IPS-15b (cell line): ENCODE results near the gene GIPC1.

Experiments
- H3K27me3 ChIP-seq: one replicate; pipeline ENCODE4 v1.6.1; 2013; ENCODE audit warnings: low read length; ENCODE audit not compliant: control insufficient read depth, insufficient read depth
- H3K36me3 ChIP-seq: one replicate; pipeline ENCODE4 v1.6.1; 2013; ENCODE audit warnings: low read length; ENCODE audit not compliant: control insufficient read depth, insufficient read depth
- H3K4me1 ChIP-seq: one replicate; pipeline ENCODE4 v1.6.1; 2013; ENCODE audit warnings: mild to moderate bottlenecking, low read length; ENCODE audit not compliant: control insufficient read depth, insufficient read depth
- H3K4me3 ChIP-seq: one replicate; pipeline ENCODE4 v1.5.1; 2013; ENCODE audit warnings: low read depth, low read length
- H3K9ac ChIP-seq: one replicate; pipeline ENCODE4 v1.6.1; 2013; ENCODE audit warnings: low read depth, mild to moderate bottlenecking, low read length
- H3K9me3 ChIP-seq: one replicate; pipeline ENCODE4 v1.6.1; 2013; ENCODE audit warnings: mild to moderate bottlenecking, low read length; ENCODE audit not compliant: control insufficient read depth, insufficient read depth

The GIPC1 gene

GRCh38 chr19:14450876-14451275, 45.1 kb downstream of the GIPC1 start:
- Histone ChIP-seq H3K4me1 (no peaks in the 10 kb centered on the region), H3K9ac (no peak overlapping the region), H3K36me3 (peaks cover 25% of the 10 kb centered on the region), H3K27me3 (no peaks in the 10 kb centered on the region), H3K4me3 (no peak overlapping the region), H3K9me3 (no peaks in the 10 kb centered on the region)

GRCh38 chr19:14450168-14450874, 45.6 kb downstream of the GIPC1 start:
- no peaks in the 10 kb centered on the region for H3K4me1 ChIP-seq
- H3K9ac ChIP-seq, result no peak overlapping the region
- no peaks in the 10 kb centered on the region for H3K9me3 ChIP-seq
- peaks cover 25% of the 10 kb centered on the region for H3K36me3 ChIP-seq
- H3K27me3 ChIP-seq, result no peaks in the 10 kb centered on the region
- H3K4me3 ChIP-seq, result no peak overlapping the region

GRCh38 chr19:14449321-14449720, 46.6 kb downstream of the GIPC1 start:
- H3K9me3 ChIP-seq, result no peaks in the 10 kb centered on the region
- H3K27me3 ChIP-seq, result no peaks in the 10 kb centered on the region
- no peak overlapping the region for H3K4me3 ChIP-seq
- H3K9ac ChIP-seq, result no peak overlapping the region
- no peaks in the 10 kb centered on the region for H3K4me1 ChIP-seq
- peaks cover 32% of the 10 kb centered on the region for H3K36me3 ChIP-seq

- Histone ChIP-seq H3K27me3 (no peaks in the 10 kb centered on the region), H3K9me3 (no peaks in the 10 kb centered on the region), H3K9ac (no peak overlapping the region), H3K4me3 (no peak overlapping the region), H3K36me3 (peaks cover 47% of the 10 kb centered on the region), H3K4me1 (no peaks in the 10 kb centered on the region)
Observed at GRCh38 chr19:14446336-14447036, 49.4 kb downstream of the GIPC1 start.

GRCh38 chr19:14443632-14444216, 52.2 kb downstream of the GIPC1 start:
- Histone ChIP-seq H3K27me3 (no peaks in the 10 kb centered on the region), H3K9ac (no peak overlapping the region), H3K36me3 (peaks cover 41% of the 10 kb centered on the region), H3K4me1 (no peaks in the 10 kb centered on the region), H3K9me3 (no peaks in the 10 kb centered on the region), H3K4me3 (no peak overlapping the region)

- Histone ChIP-seq H3K9ac (no peak overlapping the region), H3K4me1 (no peaks in the 10 kb centered on the region), H3K9me3 (no peaks in the 10 kb centered on the region), H3K36me3 (peaks cover 36% of the 10 kb centered on the region), H3K27me3 (no peaks in the 10 kb centered on the region), H3K4me3 (no peak overlapping the region)
Observed at GRCh38 chr19:14442891-14443631, 52.9 kb downstream of the GIPC1 start.

GRCh38 chr19:14441041-14441938, 54.6 kb downstream of the GIPC1 start:
- Histone ChIP-seq H3K27me3 (no peaks in the 10 kb centered on the region), H3K4me1 (no peaks in the 10 kb centered on the region), H3K4me3 (no peak overlapping the region), H3K9me3 (no peaks in the 10 kb centered on the region), H3K9ac (peak overlapping the region; percentile 24), H3K36me3 (peaks cover 33% of the 10 kb centered on the region)

GRCh38 chr19:14440049-14440448, 55.9 kb downstream of the GIPC1 start:
- no peaks in the 10 kb centered on the region for H3K9me3 ChIP-seq
- H3K9ac ChIP-seq, result peak overlapping the region; percentile 24
- peaks cover 29% of the 10 kb centered on the region for H3K36me3 ChIP-seq
- H3K4me3 ChIP-seq, result no peak overlapping the region
- H3K4me1 ChIP-seq, result no peaks in the 10 kb centered on the region
- no peaks in the 10 kb centered on the region for H3K27me3 ChIP-seq

GRCh38 chr19:14439014-14439413, 56.9 kb downstream of the GIPC1 start:
- no peaks in the 10 kb centered on the region for H3K27me3 ChIP-seq

GRCh38 chr19:14437578-14438140, 58.3 kb downstream of the GIPC1 start:
- H3K4me3 ChIP-seq, result no peak overlapping the region
- H3K9ac ChIP-seq, result no peak overlapping the region
- H3K9me3 ChIP-seq, result no peaks in the 10 kb centered on the region
- no peaks in the 10 kb centered on the region for H3K27me3 ChIP-seq
- peaks cover 11% of the 10 kb centered on the region for H3K36me3 ChIP-seq
- no peaks in the 10 kb centered on the region for H3K4me1 ChIP-seq

More at GRCh38 chr19:14439014-14439413, 56.9 kb downstream of the GIPC1 start:
- no peaks in the 10 kb centered on the region for H3K4me1 ChIP-seq
- no peak overlapping the region for H3K9ac ChIP-seq
- no peak overlapping the region for H3K4me3 ChIP-seq
- H3K9me3 ChIP-seq, result no peaks in the 10 kb centered on the region
- peaks cover 23% of the 10 kb centered on the region for H3K36me3 ChIP-seq
